ENCODE measurements around the gene KAT8. TPM values are rescaled to one million over a fixed set of nuclear protein-coding genes. Genes with fewer than 3 reads are reported as not detected.
A peak's percentile ranks its signal among the peaks of the same experiment; 100 is the strongest.

KAT8 gene
- total RNA-seq (2021; ENCODE audit: unreplicated experiment) = 44.9 TPM
- polyA plus RNA-seq (2012) = 39.3 and 40.7 TPM in 2 replicates
- percentile 77 among the genes with signal in this experiment for Bru-seq, nascent RNA
- BruChase-seq, experiment 1, labeled RNA remaining after a 6-hour chase = percentile 83 among the genes with signal in this experiment
- BruChase-seq, experiment 2, labeled RNA remaining after a 2-hour chase = percentile 86 among the genes with signal in this experiment
- long read RNA-seq, transcript KAT8-201 (11 exons, 1,525 nt) = major isoform, 33 of 42 reads
- long read RNA-seq, partial matches to known transcripts = 7 of 42 reads
- long read RNA-seq, other reads (novel, unspliced or antisense) = 2 of 42 reads

DNA sequence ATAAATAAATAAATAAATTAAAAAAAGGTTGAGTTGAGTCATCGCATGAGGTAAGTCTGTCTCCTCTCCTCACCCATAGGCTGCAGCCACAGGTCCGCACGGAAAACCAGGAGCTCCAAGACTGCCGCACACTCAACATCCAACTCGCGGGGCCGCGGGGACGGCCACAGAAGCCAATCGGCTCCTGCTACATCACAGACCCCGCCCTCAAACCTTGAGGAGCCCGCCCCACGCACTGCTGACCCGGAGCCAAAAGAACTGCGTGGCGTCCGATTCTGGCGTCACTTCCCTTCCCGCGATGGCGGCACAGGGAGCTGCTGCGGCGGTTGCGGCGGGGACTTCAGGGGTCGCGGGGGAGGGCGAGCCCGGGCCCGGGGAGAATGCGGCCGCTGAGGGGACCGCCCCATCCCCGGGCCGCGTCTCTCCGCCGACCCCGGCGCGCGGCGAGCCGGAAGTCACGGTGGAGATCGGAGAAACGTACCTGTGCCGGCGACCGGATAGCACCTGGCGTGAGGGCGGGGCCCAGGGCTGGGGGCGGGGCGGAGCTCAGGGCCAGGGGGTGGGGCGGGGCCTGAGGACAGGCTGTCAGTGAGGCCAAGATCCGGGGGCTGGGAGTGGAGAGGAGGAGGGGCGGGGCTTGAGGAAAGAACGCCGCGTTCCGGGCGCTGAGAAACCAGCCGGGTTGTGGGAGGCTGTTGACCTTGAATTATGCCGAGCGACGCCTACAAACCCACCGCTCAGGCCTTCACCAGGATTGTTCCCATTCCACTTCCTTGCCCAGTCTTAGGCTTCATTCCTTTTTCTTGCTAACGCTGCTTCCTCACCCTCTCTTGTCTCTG lies at the start of gene KAT8:
Gene KAT8 (plus strand): TSS at position 281 of the 839 bp plus-strand sequence. CDS start 18 bp downstream, at position 299.
- TF ChIP-seq SIN3A (IDR thresholded peaks at IDR 0.05; ENCODE audit: low read depth) (peak; percentile 73), YY1 (IDR thresholded peaks at IDR 0.05; ENCODE audit: extremely low read depth, insufficient replicate concordance, low read depth, low read length) (peak; percentile 94), SP1 (IDR thresholded peaks at IDR 0.05; ENCODE audit: low read depth) (peak; percentile 91), CBX3 (IDR thresholded peaks at IDR 0.05; ENCODE audit: low read depth) (peak; percentile 63; the same call in 1 of the 2 replicates), EZH2 (IDR thresholded peaks at IDR 0.05) (no peak), CEBPB (IDR thresholded peaks at IDR 0.05; ENCODE audit: low read depth) (no peak), JUND (IDR thresholded peaks at IDR 0.05) (no peak), EZH2phosphoT487 (IDR thresholded peaks at IDR 0.05; ENCODE audit: borderline replicate concordance) (no peak), SRF (IDR thresholded peaks at IDR 0.05; ENCODE audit: low read depth) (peak; percentile 76; the same call in 1 of the 2 replicates), EGR1 (IDR thresholded peaks at IDR 0.05; ENCODE audit: low read depth) (peak; percentile 72), POLR2AphosphoS5 (IDR thresholded peaks at IDR 0.05; ENCODE audit: low read depth, low read length) (peak; percentile 98), POLR2A (IDR thresholded peaks at IDR 0.05; ENCODE audit: borderline replicate concordance, extremely low read depth, insufficient read depth, insufficient read length) (peak; percentile 56)
- TF ChIP-seq, protein P1, sequence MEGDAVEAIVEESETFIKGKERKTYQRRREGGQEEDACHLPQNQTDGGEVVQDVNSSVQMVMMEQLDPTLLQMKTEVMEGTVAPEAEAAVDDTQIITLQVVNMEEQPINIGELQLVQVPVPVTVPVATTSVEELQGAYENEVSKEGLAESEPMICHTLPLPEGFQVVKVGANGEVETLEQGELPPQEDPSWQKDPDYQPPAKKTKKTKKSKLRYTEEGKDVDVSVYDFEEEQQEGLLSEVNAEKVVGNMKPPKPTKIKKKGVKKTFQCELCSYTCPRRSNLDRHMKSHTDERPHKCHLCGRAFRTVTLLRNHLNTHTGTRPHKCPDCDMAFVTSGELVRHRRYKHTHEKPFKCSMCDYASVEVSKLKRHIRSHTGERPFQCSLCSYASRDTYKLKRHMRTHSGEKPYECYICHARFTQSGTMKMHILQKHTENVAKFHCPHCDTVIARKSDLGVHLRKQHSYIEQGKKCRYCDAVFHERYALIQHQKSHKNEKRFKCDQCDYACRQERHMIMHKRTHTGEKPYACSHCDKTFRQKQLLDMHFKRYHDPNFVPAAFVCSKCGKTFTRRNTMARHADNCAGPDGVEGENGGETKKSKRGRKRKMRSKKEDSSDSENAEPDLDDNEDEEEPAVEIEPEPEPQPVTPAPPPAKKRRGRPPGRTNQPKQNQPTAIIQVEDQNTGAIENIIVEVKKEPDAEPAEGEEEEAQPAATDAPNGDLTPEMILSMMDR (IDR thresholded peaks at IDR 0.05 in 2 of 3, conservative IDR thresholded peaks at IDR 0.05 in 1 of 3; ENCODE audit: borderline replicate concordance in 1 of 3, insufficient read depth in 1 of 3, low read depth in 2 of 3, low read length in 2 of 3) = no peak
- TF ChIP-seq, protein P2, sequence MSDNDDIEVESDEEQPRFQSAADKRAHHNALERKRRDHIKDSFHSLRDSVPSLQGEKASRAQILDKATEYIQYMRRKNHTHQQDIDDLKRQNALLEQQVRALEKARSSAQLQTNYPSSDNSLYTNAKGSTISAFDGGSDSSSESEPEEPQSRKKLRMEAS (IDR thresholded peaks at IDR 0.05) = peak; percentile 81
- ATAC-seq (peak; percentile 92), DNase-seq (ENCODE audit: low read depth, low spot score) (peak; percentile 97)
- peak within 1 kb of the TSS; percentile 71 for H3K9ac ChIP-seq (ENCODE audit: low read length)
- H3K4me1 ChIP-seq (ENCODE audit: control insufficient read depth in 1 of 2, insufficient read depth in 2 of 2, low read length in 2 of 2) = peaks cover 7 to 30% of the 10 kb centered on the region in 2 experiments; a peak in 3 of 4 replicates
- H2AFZ ChIP-seq (ENCODE audit: low read depth, low read length, poor library complexity, severe bottlenecking) = no peak within 1 kb of the TSS
- no peaks in the 10 kb centered on the region for H3K9me3 ChIP-seq (ENCODE audit: control insufficient read depth in 1 of 2, insufficient read depth in 1 of 2, low read depth in 1 of 2, low read length in 2 of 2)
- H4K20me1 ChIP-seq (ENCODE audit: insufficient read depth) = peaks cover 4% of the 10 kb centered on the region; the same call in 1 of the 2 replicates
- H3K79me2 ChIP-seq (ENCODE audit: insufficient read depth, low read length) = peaks cover 44% of the 10 kb centered on the region
- peak within 1 kb of the TSS; percentile 80 for H3K27ac ChIP-seq (ENCODE audit: low read depth, low read length)
- H3K27me3 ChIP-seq (ENCODE audit: insufficient read depth, low read length) = no peaks in the 10 kb centered on the region
- H3K36me3 ChIP-seq (ENCODE audit: control insufficient read depth in 1 of 2, insufficient read depth in 2 of 2, low read length in 2 of 2) = peaks cover 13 to 21% of the 10 kb centered on the region in 2 experiments
- no peaks in the 10 kb centered on the region for H3K9me2 ChIP-seq (ENCODE audit: insufficient read depth)
- ChIA-PET CTCF (interaction anchor here (0.9 to 2.9 kb wide), 10 partner anchors 13 to 343 kb away, joined by 3 to 30 read pairs (median 5); partner anchors contain the start of genes HSD3B7 and VKORC1), POLR2A (interaction anchor here (0.6 to 3.5 kb wide), 22 partner anchors 9 to 595 kb away, joined by 3 to 84 read pairs (median 4); partner anchors contain the start of genes ARMC5, FUS, PRSS8 and STX4), RAD21 (ENCODE audit: low non-redundant PET in 1 of 2, low total read pairs in 2 of 2, uncharacterized antibody in 2 of 2, unreplicated experiment in 2 of 2) (interaction anchor here (0.6 to 1.4 kb wide), 7 partner anchors 17 to 342 kb away, joined by 3 to 10 read pairs (median 4); partner anchors contain the start of genes ARMC5 (in 1 of the 2), HSD3B7 (in 1 of the 2), PRSS8 (in 1 of the 2) and ZNF646 (in 1 of the 2))
- H3K4me3 ChIP-seq (replicated peaks in 1 of 2; ENCODE audit: low read depth in 1 of 2, low read length in 2 of 2) = peak within 1 kb of the TSS; percentile 70 to 82
- BruUV-seq (replicated peaks) = no TSS peak
- peak within 1 kb of the TSS; percentile 85 for H3K4me2 ChIP-seq (ENCODE audit: low read length)
- intact Hi-C loops (cut with micrococcal nuclease) = loop anchor here (1.0 kb wide), 1 partner anchor 25 kb away; no protein-coding TSS in a partner anchor
